ENCODE data around the gene ADAMTS16.

DNA sequence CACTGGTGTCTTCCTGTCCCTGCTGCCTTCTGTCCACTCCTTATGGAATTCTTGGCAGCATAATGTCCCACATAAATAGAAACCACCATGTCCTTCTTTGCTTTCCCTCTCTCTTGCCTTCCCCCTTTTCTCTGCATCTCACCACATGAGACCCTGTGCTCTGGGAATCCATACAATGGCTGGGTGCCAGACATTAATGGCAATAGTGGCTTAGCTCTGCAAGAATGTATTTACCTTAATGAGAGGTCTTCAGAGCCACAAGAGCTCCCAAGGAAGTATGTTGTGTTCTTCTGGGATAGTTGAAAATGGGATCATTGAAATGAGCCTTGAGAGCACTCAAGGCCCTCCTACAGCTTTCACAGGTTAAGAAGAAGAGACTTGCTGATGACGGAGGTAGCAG, 58.7 kb downstream of the ADAMTS16 start:
- no peak for TF ChIP-seq POLR2A (IDR thresholded peaks at IDR 0.05)
- no peak for TF ChIP-seq CTCF (IDR thresholded peaks at IDR 0.05)
- TF ChIP-seq EP300 (IDR thresholded peaks at IDR 0.05) = no peak
